Panc1 (cell line): ENCODE data around the gene FAM120B. TPM values are rescaled to one million over a fixed set of nuclear protein-coding genes. Genes with fewer than 3 reads are reported as not detected.

ENCODE experiments used
- ATAC-seq: fragments of 200-7000 bp; cut with Tn5 transposase; 2 replicates; pipeline ENCODE4 v1.9.1; 2020; ENCODE audit warnings: mild to moderate bottlenecking, moderate library complexity
- BruUV-seq: library from RNA; stranded (reverse); fragments of 400-500 nt; replicated peaks from 2 replicates; lab custom pipeline; 2021; lab: Mats Ljungman, UMichigan
- CTCF ChIA-PET: fragments of 300-600 bp; sonication (Branson Sonifier 250); formaldehyde crosslinking; loops from one replicate; lab custom pipeline; 2022; ENCODE audit warnings: antibody characterized with exemption; lab: Charles Lee
- POLR2A ChIA-PET: fragments of 300-600 bp; sonication (Branson Sonifier 250); formaldehyde crosslinking; loops from one replicate; lab custom pipeline; 2022; ENCODE audit warnings: antibody characterized with exemption; lab: Charles Lee
- DNase-seq: peaks from one replicate; pipeline ENCODE4 v3.0.0-alpha.2; 2010; ENCODE audit warnings: low read depth, low spot score
- H3K27ac ChIP-seq: 2 replicates; pipeline ENCODE4 v1.5.1; 2011; ENCODE audit warnings: mild to moderate bottlenecking, low read length, inconsistent platforms
- H3K27me3 ChIP-seq: fragments of 200-500 bp; sonication (Bioruptor generic); 2 replicates; pipeline ENCODE4 v1.6.0; 2014; ENCODE audit warnings: low read length, inconsistent platforms; ENCODE audit not compliant: control insufficient read depth, insufficient read depth
- H3K36me3 ChIP-seq: fragments of 200-500 bp; sonication (Bioruptor generic); 2 replicates; pipeline ENCODE4 v1.5.1; 2014; ENCODE audit warnings: inconsistent platforms, mild to moderate bottlenecking, low read length, moderate library complexity; ENCODE audit not compliant: control insufficient read depth, insufficient read depth
- H3K4me1 ChIP-seq: 2 replicates; pipeline ENCODE4 v1.5.1; 2011; ENCODE audit warnings: inconsistent platforms, mild to moderate bottlenecking, low read length, moderate library complexity; ENCODE audit not compliant: control insufficient read depth, insufficient read depth
- H3K4me3 ChIP-seq, 2 experiments: 2 replicates each; pipeline ENCODE4 v1.5.1; 2011 to 2012; ENCODE audit warnings: low read depth in 2 of 2, low read length in 2 of 2, mild to moderate bottlenecking in 2 of 2, inconsistent platforms in 1 of 2, moderate library complexity in 1 of 2
- H3K9me3 ChIP-seq: fragments of 200-500 bp; sonication (Bioruptor generic); 2 replicates; pipeline ENCODE4 v1.5.1; 2014; ENCODE audit warnings: low read depth, mild to moderate bottlenecking, inconsistent platforms, low read length, moderate library complexity; ENCODE audit not compliant: control insufficient read depth, insufficient read depth
- CTCF ChIP-seq: fragments of 450-650 bp; IDR thresholded peaks from 2 replicates; pipeline ENCODE4 v1.5.1; 2017; ENCODE audit warnings: mild to moderate bottlenecking
- POLR2AphosphoS5 ChIP-seq: IDR thresholded peaks from 2 replicates; pipeline ENCODE4 v1.6.1; 2012; ENCODE audit warnings: mild to moderate bottlenecking, low read depth, low read length, moderate library complexity
- REST ChIP-seq, 2 experiments: IDR thresholded peaks; 2 replicates each; pipeline ENCODE4 v1.6.1; 2011 to 2012; ENCODE audit warnings: low read depth in 2 of 2, control low read depth in 1 of 2, low read length in 1 of 2, mild to moderate bottlenecking in 1 of 2, moderate library complexity in 1 of 2; ENCODE audit not compliant: insufficient read depth in 1 of 2
- SIN3A ChIP-seq: IDR thresholded peaks from 2 replicates; pipeline ENCODE4 v1.6.1; 2012; ENCODE audit warnings: low read depth, mild to moderate bottlenecking, low read length, moderate library complexity, borderline replicate concordance; ENCODE audit not compliant: insufficient read depth
- TCF7L2 ChIP-seq: IDR thresholded peaks from 2 replicates; pipeline ENCODE4 v1.6.1; 2011; ENCODE audit warnings: mild to moderate bottlenecking, low read depth, low read length, inconsistent platforms
- in situ Hi-C: cut with HindIII; loops from 2 replicates; pipeline ENCODE4 v1.10.0; 2016; ENCODE audit warnings: low sequenced_read_pairs, low pct_unique_long_range_greater_than_20kb
- intact Hi-C: fragments of 100-400 bp; cut with micrococcal nuclease; formaldehyde crosslinking; loops from one replicate; pipeline ENCODE4 v1.10.0; 2022; ENCODE audit not compliant: unreplicated experiment
- total RNA-seq: library from RNA; stranded (reverse); gene quantifications from one replicate; pipeline ENCODE4 v1.2.1, GENCODE V29; 2021; ENCODE audit not compliant: unreplicated experiment

Gene FAM120B
- total RNA-seq, 1 experiment from 2014 or later, result 38.0 TPM

- BruUV-seq, result no TSS peak
- no peak overlapping the region for H3K27ac ChIP-seq
- H3K27me3 ChIP-seq, result 0 out of 2 replicates have a peak, but pooled peaks cover 2% of the 10 kb centered on the region
- ChIA-PET CTCF (no interaction called here), POLR2A (no interaction called here)
- H3K4me1 ChIP-seq, result peaks cover 10% of the 10 kb centered on the region
- TF ChIP-seq CTCF, result no peak
- TF ChIP-seq REST (IDR thresholded peaks at IDR 0.05; ENCODE audit: insufficient read depth in 1 of 2, low read depth in 2 of 2, low read length in 1 of 2), result no peak
- TF ChIP-seq TCF7L2, result no peak
- no peak for TF ChIP-seq POLR2AphosphoS5
- TF ChIP-seq SIN3A, result no peak
- no peaks in the 10 kb centered on the region for H3K36me3 ChIP-seq
- intact Hi-C loops (no loop called here), in situ Hi-C loops (no loop called here)
- H3K4me3 ChIP-seq, result no peak overlapping the region
- no peaks in the 10 kb centered on the region for H3K9me3 ChIP-seq
- DNase-seq, result no peak
- ATAC-seq, result no peak
Observed at GRCh38 chr6:170277893-170278742, 28.4 kb upstream of the FAM120B start.

GRCh38 chr6:170278743-170279094, 27.8 kb upstream of the FAM120B start:
- ATAC-seq (no peak), DNase-seq (no peak)
- no peaks in the 10 kb centered on the region for H3K36me3 ChIP-seq
- no peak overlapping the region for H3K27ac ChIP-seq
- no peak overlapping the region for H3K4me3 ChIP-seq
- no peaks in the 10 kb centered on the region for H3K9me3 ChIP-seq
- H3K4me1 ChIP-seq, result peaks cover 10% of the 10 kb centered on the region
- no TSS peak for BruUV-seq
- ChIA-PET POLR2A (no interaction called here), CTCF (no interaction called here)
- TF ChIP-seq POLR2AphosphoS5, result no peak
- TF ChIP-seq TCF7L2, result no peak
- intact Hi-C loops (no loop called here), in situ Hi-C loops (no loop called here)
- H3K27me3 ChIP-seq, result 0 out of 2 replicates have a peak, but pooled peaks cover 2% of the 10 kb centered on the region

GRCh38 chr6:170279426-170279825, 27.1 kb upstream of the FAM120B start:
- no peak overlapping the region for H3K27ac ChIP-seq
- no peak overlapping the region for H3K4me3 ChIP-seq
- intact Hi-C loops (no loop called here), in situ Hi-C loops (no loop called here)
- H3K9me3 ChIP-seq, result no peaks in the 10 kb centered on the region
- no TSS peak for BruUV-seq
- 0 out of 2 replicates have a peak, but pooled peaks cover 2% of the 10 kb centered on the region for H3K27me3 ChIP-seq
- POLR2A ChIA-PET, result no interaction called here
- TF ChIP-seq TCF7L2, result no peak
- CTCF ChIA-PET, result no interaction called here
- no peaks in the 10 kb centered on the region for H3K36me3 ChIP-seq
- DNase-seq, result no peak
- H3K4me1 ChIP-seq, result peaks cover 10% of the 10 kb centered on the region
- no peak for ATAC-seq
